ENCODE measurements around the gene HS3ST5. TPM values are rescaled to one million over a fixed set of nuclear protein-coding genes. Genes with fewer than 3 reads are reported as not detected.
"Not testable (repeated sequence)": the region's sequence is repeated elsewhere in the genome, so short reads cannot be mapped to it uniquely, and the experiment has no call there.

The HS3ST5 gene
- total and polyA plus RNA-seq, 2 donors (not counting 3 experiments of a cell fraction or from before 2014, with no cell fraction given) = not detected

DNA sequence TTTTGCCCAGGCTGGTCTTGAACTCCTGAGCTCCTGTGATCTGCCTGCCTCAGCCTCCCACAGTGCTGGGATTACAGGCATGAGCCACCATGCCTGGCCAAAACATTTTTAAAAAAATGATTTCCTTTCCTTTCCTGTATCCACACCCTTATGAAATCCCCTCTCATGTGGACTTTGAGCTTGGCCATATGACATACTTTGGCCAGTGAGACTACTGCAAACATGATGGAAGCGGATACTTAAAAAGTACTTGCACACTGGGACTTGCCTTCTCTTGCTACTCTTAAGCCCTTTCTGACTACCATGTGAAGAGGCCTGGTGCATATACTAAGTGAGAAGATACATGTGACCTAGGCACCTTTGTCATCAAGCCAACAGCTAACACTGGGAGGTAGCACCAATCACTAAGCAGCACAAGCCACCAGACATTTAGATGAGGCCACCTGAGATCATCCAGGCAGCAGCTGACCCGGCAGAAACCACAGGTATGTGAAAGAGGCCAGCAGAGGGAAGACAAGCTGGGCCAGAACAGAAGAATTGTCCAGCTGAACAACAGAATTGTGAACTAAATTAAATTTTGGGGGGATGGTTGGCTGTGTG lies 293.4 kb downstream of the HS3ST5 start:
- H3K4me2 ChIP-seq (ENCODE audit: insufficient read depth, low read length) = no peak overlapping the region
- H3K36me3 ChIP-seq (ENCODE audit: control insufficient read depth in 2 of 2, extremely low read depth in 1 of 2, insufficient read depth in 2 of 2, low read length in 2 of 2) = no peaks in the 10 kb centered on the region
- peaks cover 0 to 1% of the 10 kb centered on the region in 2 experiments for H3K27me3 ChIP-seq (ENCODE audit: control insufficient read depth in 2 of 2, insufficient read depth in 2 of 2, low read length in 2 of 2)
- no peaks in the 10 kb centered on the region for H3K9me3 ChIP-seq (replicated peaks; ENCODE audit: control insufficient read depth, insufficient read depth, low read length)
- H3K9me1 ChIP-seq (replicated peaks; ENCODE audit: control insufficient read depth, extremely low read depth, insufficient read depth, low read length) = no peaks in the 10 kb centered on the region
- H2AFZ ChIP-seq (ENCODE audit: low read depth, low read length) = no peak overlapping the region
- FAIRE-seq (no peak), DNase-seq (ENCODE audit: low read depth, low spot score) (no peak)
- H3K9ac ChIP-seq (replicated peaks; ENCODE audit: extremely low read depth, insufficient read depth, low read length) = no peak overlapping the region
- ChIA-PET POLR2A (no interaction called here), CTCF (interaction anchor here (0.9 to 2.5 kb wide), 3 partner anchors 13 to 59 kb away, joined by 3 to 7 read pairs (median 4); no protein-coding TSS in a partner anchor)
- no peak overlapping the region for H3K4me3 ChIP-seq (replicated peaks in 1 of 3; ENCODE audit: insufficient read depth in 1 of 3, low read depth in 1 of 3, low read length in 3 of 3)
- H3K4me1 ChIP-seq (ENCODE audit: control insufficient read depth, extremely low read depth, insufficient read depth, low read length) = no peaks in the 10 kb centered on the region
- BruUV-seq (replicated peaks) = no TSS peak
- H3K27ac ChIP-seq (ENCODE audit: insufficient read depth, low read depth, low read length) = no peak overlapping the region
- dilution Hi-C loops (cut with MboI; ENCODE audit: extremely low pct_ligation_motif_present, low sequenced_read_pairs) (no loop called here), intact Hi-C loops (cut with micrococcal nuclease) (no loop called here)
- no peaks in the 10 kb centered on the region for H4K20me1 ChIP-seq (replicated peaks; ENCODE audit: control insufficient read depth, extremely low read depth, insufficient read depth, low read length)
- H3K79me2 ChIP-seq (ENCODE audit: control insufficient read depth, insufficient read depth, low read length) = no peaks in the 10 kb centered on the region
- TF ChIP-seq POLR2AphosphoS5 (IDR thresholded peaks at IDR 0.05; ENCODE audit: insufficient read depth, low read depth, low read length) (no peak), FOS (IDR thresholded peaks at IDR 0.05; ENCODE audit: borderline replicate concordance, insufficient read depth, low read length) (no peak), EZH2 (IDR thresholded peaks at IDR 0.05; ENCODE audit: borderline replicate concordance, low read depth, low read length, severe bottlenecking) (no peak), MYC (IDR thresholded peaks at IDR 0.05; ENCODE audit: low read depth, low read length) (no peak), JUN (IDR thresholded peaks at IDR 0.05; ENCODE audit: borderline replicate concordance, insufficient read depth, insufficient read length, low read depth) (no peak), POLR2A (IDR thresholded peaks at IDR 0.05; ENCODE audit: low read depth, low read length) (no peak), GATA2 (IDR thresholded peaks at IDR 0.05; ENCODE audit: insufficient read depth, insufficient read length, low read depth, low read length) (no peak)
- TF ChIP-seq, protein P1, sequence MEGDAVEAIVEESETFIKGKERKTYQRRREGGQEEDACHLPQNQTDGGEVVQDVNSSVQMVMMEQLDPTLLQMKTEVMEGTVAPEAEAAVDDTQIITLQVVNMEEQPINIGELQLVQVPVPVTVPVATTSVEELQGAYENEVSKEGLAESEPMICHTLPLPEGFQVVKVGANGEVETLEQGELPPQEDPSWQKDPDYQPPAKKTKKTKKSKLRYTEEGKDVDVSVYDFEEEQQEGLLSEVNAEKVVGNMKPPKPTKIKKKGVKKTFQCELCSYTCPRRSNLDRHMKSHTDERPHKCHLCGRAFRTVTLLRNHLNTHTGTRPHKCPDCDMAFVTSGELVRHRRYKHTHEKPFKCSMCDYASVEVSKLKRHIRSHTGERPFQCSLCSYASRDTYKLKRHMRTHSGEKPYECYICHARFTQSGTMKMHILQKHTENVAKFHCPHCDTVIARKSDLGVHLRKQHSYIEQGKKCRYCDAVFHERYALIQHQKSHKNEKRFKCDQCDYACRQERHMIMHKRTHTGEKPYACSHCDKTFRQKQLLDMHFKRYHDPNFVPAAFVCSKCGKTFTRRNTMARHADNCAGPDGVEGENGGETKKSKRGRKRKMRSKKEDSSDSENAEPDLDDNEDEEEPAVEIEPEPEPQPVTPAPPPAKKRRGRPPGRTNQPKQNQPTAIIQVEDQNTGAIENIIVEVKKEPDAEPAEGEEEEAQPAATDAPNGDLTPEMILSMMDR (IDR thresholded peaks at IDR 0.05; ENCODE audit: extremely low read depth in 1 of 2, insufficient read depth in 1 of 2, low read depth in 1 of 2, low read length in 2 of 2) = no peak
- TF ChIP-seq, protein P2, sequence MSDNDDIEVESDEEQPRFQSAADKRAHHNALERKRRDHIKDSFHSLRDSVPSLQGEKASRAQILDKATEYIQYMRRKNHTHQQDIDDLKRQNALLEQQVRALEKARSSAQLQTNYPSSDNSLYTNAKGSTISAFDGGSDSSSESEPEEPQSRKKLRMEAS (IDR thresholded peaks at IDR 0.05; ENCODE audit: insufficient read depth, insufficient read length) = no peak

DNA sequence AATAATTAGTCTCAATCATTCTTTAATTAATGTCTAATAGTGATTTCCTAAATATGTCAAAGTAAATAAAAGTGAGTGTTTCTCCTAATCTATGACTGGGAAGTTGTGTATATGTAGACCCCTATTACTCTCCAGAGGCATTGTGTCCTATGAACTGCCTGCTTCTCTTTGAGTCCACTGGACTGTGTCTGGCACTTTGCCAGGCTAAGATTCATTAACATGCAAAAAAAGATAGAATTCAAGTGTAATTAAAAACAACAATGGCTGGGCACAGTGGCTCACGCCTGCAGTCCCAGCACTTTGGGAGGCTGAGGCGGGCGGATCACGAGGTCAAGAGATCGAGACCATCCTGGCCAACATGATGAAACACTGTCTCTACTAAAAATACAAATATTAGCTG lies 298.3 kb downstream of the HS3ST5 start:
- H3K4me2 ChIP-seq (ENCODE audit: insufficient read depth, low read length); BruUV-seq (replicated peaks); H4K20me1 ChIP-seq (replicated peaks; ENCODE audit: control insufficient read depth, extremely low read depth, insufficient read depth, low read length); H2AFZ ChIP-seq (ENCODE audit: low read depth, low read length); H3K36me3 ChIP-seq (ENCODE audit: control insufficient read depth in 2 of 2, extremely low read depth in 1 of 2, insufficient read depth in 2 of 2, low read length in 2 of 2); H3K4me3 ChIP-seq (replicated peaks in 1 of 3; ENCODE audit: insufficient read depth in 1 of 3, low read depth in 1 of 3, low read length in 3 of 3); FAIRE-seq; H3K79me2 ChIP-seq (ENCODE audit: control insufficient read depth, insufficient read depth, low read length); H3K4me1 ChIP-seq (ENCODE audit: control insufficient read depth, extremely low read depth, insufficient read depth, low read length); H3K27ac ChIP-seq (ENCODE audit: insufficient read depth, low read depth, low read length); H3K27me3 ChIP-seq (ENCODE audit: control insufficient read depth in 2 of 2, insufficient read depth in 2 of 2, low read length in 2 of 2); dilution Hi-C loops (cut with MboI; ENCODE audit: extremely low pct_ligation_motif_present, low sequenced_read_pairs); H3K9me1 ChIP-seq (replicated peaks; ENCODE audit: control insufficient read depth, extremely low read depth, insufficient read depth, low read length); H3K9ac ChIP-seq (replicated peaks; ENCODE audit: extremely low read depth, insufficient read depth, low read length); DNase-seq (ENCODE audit: low read depth, low spot score); intact Hi-C loops (cut with micrococcal nuclease); H3K9me3 ChIP-seq (replicated peaks; ENCODE audit: control insufficient read depth, insufficient read depth, low read length); POLR2A ChIA-PET: not testable (repeated sequence)
- CTCF ChIA-PET = interaction anchor here (1.2 to 1.7 kb wide), 2 partner anchors 12 to 22 kb away, joined by 4 read pairs; no protein-coding TSS in a partner anchor
